G401 (cell line): ENCODE measurements around the gene SMIM13. TPM values are rescaled to one million over a fixed set of nuclear protein-coding genes. Genes with fewer than 3 reads are reported as not detected.
A peak's percentile ranks its signal among the peaks of the same experiment; 100 is the strongest.
"Not testable (repeated sequence)": the region's sequence is repeated elsewhere in the genome, so short reads cannot be mapped to it uniquely, and the experiment has no call there.

Experiments
- DNase-seq: peaks from one replicate; pipeline ENCODE4 v3.0.0-alpha.2; 2015; ENCODE audit warnings: low spot score
- in situ Hi-C: cut with HindIII; loops from 2 replicates; pipeline ENCODE4 v1.10.0; 2016; ENCODE audit warnings: low sequenced_read_pairs, mixed read lengths
- total RNA-seq: library from RNA; depleted of rRNA; stranded (reverse); fragments of >200 nt; shearing (Covaris generic); gene quantifications from 2 replicates; pipeline ENCODE4 v1.2.3, GENCODE V29; 2014

Gene SMIM13
- total RNA-seq, 1 experiment from 2014 or later, result 17.3 TPM

- DNase-seq, result no peak
- in situ Hi-C loops, result no loop called here
Observed at GRCh38 chr6:11078266-11078665, 15.4 kb upstream of the SMIM13 start.

- DNase-seq, result no peak
- in situ Hi-C loops, result no loop called here
Observed at GRCh38 chr6:11080296-11080695, 13.3 kb upstream of the SMIM13 start.

GRCh38 chr6:11083491-11083890, 10.1 kb upstream of the SMIM13 start:
- in situ Hi-C loops, result no loop called here
- no peak for DNase-seq

- DNase-seq, result no peak
- in situ Hi-C loops, result no loop called here
Observed at GRCh38 chr6:11083956-11084355, 9.7 kb upstream of the SMIM13 start.

GRCh38 chr6:11085758-11086435, 7.7 kb upstream of the SMIM13 start:
- in situ Hi-C loops, result no loop called here

GRCh38 chr6:11087141-11087812, 6.4 kb upstream of the SMIM13 start:
- DNase-seq, in situ Hi-C loops: not testable (repeated sequence)

More at GRCh38 chr6:11085758-11086435, 7.7 kb upstream of the SMIM13 start:
- DNase-seq, result no peak

- no peak for DNase-seq
- in situ Hi-C loops, result no loop called here
Observed at GRCh38 chr6:11089695-11090094, 3.9 kb upstream of the SMIM13 start.

- DNase-seq, in situ Hi-C loops: not testable (repeated sequence)
Observed at GRCh38 chr6:11091141-11091540, 2.5 kb upstream of the SMIM13 start.

GRCh38 chr6:11092668-11093375, 812 bp upstream of the SMIM13 start:
- in situ Hi-C loops, result no loop called here
- DNase-seq, result no peak

GRCh38 chr6:11093376-11093625, 333 bp upstream of the SMIM13 start:
- in situ Hi-C loops, result no loop called here
- DNase-seq, result no peak

- in situ Hi-C loops, result no loop called here
- peak; percentile 64 for DNase-seq
Observed at GRCh38 chr6:11094411-11094851, 797 bp downstream of the SMIM13 start.

GRCh38 chr6:11094941-11095340, 1.3 kb downstream of the SMIM13 start:
- in situ Hi-C loops, result no loop called here
- DNase-seq, result no peak

GRCh38 chr6:11096109-11096508, 2.5 kb downstream of the SMIM13 start:
- DNase-seq, result peak; percentile 61
- in situ Hi-C loops, result no loop called here

GRCh38 chr6:11097476-11097875, 3.8 kb downstream of the SMIM13 start:
- DNase-seq, result no peak
- in situ Hi-C loops, result no loop called here

GRCh38 chr6:11098004-11098403, 4.4 kb downstream of the SMIM13 start:
- in situ Hi-C loops, result no loop called here

GRCh38 chr6:11101417-11101816, 7.8 kb downstream of the SMIM13 start:
- in situ Hi-C loops, result no loop called here

More at GRCh38 chr6:11098004-11098403, 4.4 kb downstream of the SMIM13 start:
- DNase-seq, result no peak

GRCh38 chr6:11103065-11103464, 9.4 kb downstream of the SMIM13 start:
- in situ Hi-C loops, result no loop called here
- DNase-seq, result no peak

More at GRCh38 chr6:11101417-11101816, 7.8 kb downstream of the SMIM13 start:
- no peak for DNase-seq

- in situ Hi-C loops, result no loop called here
- no peak for DNase-seq
Observed at GRCh38 chr6:11108726-11109125, 15.1 kb downstream of the SMIM13 start.

- DNase-seq, result no peak
- in situ Hi-C loops, result no loop called here
Observed at GRCh38 chr6:11110921-11111768, 17.5 kb downstream of the SMIM13 start, which contains the start of gene ERVFRD-1. ERVFRD-1 (minus strand) TSS chr6:11111725; CDS start chr6:11105310, 6,415 bp downstream.
